Measurements from ENCODE around the gene GPBAR1. TPM values are rescaled to one million over a fixed set of nuclear protein-coding genes. Genes with fewer than 3 reads are reported as not detected.

Gene GPBAR1
- total and polyA plus RNA-seq, 12 donors = 0.36 to 3.7 (median 1.5) TPM

GRCh38 chr2:218295029-218295428 is 34.2 kb downstream of the GPBAR1 start:
- DNase-seq = no peak
- TF ChIP-seq, protein P1, sequence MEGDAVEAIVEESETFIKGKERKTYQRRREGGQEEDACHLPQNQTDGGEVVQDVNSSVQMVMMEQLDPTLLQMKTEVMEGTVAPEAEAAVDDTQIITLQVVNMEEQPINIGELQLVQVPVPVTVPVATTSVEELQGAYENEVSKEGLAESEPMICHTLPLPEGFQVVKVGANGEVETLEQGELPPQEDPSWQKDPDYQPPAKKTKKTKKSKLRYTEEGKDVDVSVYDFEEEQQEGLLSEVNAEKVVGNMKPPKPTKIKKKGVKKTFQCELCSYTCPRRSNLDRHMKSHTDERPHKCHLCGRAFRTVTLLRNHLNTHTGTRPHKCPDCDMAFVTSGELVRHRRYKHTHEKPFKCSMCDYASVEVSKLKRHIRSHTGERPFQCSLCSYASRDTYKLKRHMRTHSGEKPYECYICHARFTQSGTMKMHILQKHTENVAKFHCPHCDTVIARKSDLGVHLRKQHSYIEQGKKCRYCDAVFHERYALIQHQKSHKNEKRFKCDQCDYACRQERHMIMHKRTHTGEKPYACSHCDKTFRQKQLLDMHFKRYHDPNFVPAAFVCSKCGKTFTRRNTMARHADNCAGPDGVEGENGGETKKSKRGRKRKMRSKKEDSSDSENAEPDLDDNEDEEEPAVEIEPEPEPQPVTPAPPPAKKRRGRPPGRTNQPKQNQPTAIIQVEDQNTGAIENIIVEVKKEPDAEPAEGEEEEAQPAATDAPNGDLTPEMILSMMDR (IDR thresholded peaks at IDR 0.05) = no peak
- H3K4me1 ChIP-seq = peaks cover 10 to 45% (median 23%) of the 10 kb centered on the region in 9 donors
- ATAC-seq = no peak
- H3K36me3 ChIP-seq = no peaks in the 10 kb centered on the region
- 56 to 61% methylated on average over 7 of the region's 7 CpGs for WGBS, 2 donors
- no peaks in the 10 kb centered on the region for H3K27me3 ChIP-seq
- H3K9me3 ChIP-seq = no peaks in the 10 kb centered on the region
- no peak overlapping the region for H3K4me3 ChIP-seq
- intact Hi-C loops (cut with DNase I) = loop anchor here in 4 of 10 donors (10.0 kb wide), 3 partner anchors 100 to 270 kb away; partner anchors contain the start of genes CNOT9 (in 1 of the 4), CTDSP1 (in 1 of the 4) and USP37 (in 1 of the 4)
- peak overlapping the region in 2 of 10 donors; percentile 27 to 46 for H3K27ac ChIP-seq

DNA sequence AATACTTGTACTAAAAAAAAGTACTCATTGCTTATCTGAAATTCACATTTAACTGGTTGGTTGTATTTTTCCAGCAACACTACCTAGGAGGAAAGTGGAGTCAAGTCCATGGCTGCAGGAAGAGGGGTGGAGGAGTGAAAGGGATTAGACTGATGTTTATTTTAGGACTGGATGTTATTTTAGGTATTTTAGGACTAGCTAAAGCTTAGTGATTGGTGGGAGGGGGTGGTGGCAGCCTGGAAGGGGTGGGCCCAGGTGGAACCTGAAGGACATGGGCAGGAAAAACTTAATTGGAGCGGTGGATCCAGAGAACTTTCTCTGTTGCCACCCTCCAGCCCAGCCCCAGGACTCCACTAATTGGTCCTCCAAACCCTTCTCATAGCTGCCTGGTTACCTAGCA is 35.4 kb downstream of the GPBAR1 start:
- intact Hi-C loops (cut with DNase I) = loop anchor here in 4 of 10 donors (10.0 kb wide), 3 partner anchors 99 to 269 kb away; partner anchors contain the start of genes CNOT9 (in 1 of the 4), CTDSP1 (in 1 of the 4) and USP37 (in 1 of the 4)
- Histone ChIP-seq H3K27ac (no peak overlapping the region), H3K36me3 (no peaks in the 10 kb centered on the region), H3K4me3 (no peak overlapping the region), H3K27me3 (no peaks in the 10 kb centered on the region), H3K4me1 (peaks cover 0 to 33% (median 12%) of the 10 kb centered on the region in 9 donors), H3K9me3 (no peaks in the 10 kb centered on the region)
- ATAC-seq = no peak
- TF ChIP-seq, protein P1 (IDR thresholded peaks at IDR 0.05) = no peak
- WGBS, 2 donors = 93 to 100% methylated on average over 1 of the region's 1 CpG
- DNase-seq = no peak

- no peaks in the 10 kb centered on the region for H3K36me3 ChIP-seq
- TF ChIP-seq, protein P1 (IDR thresholded peaks at IDR 0.05) = no peak
- peaks cover 0 to 32% (median 9%) of the 10 kb centered on the region in 9 donors for H3K4me1 ChIP-seq
- H3K27me3 ChIP-seq = no peaks in the 10 kb centered on the region
- 89 to 90% methylated on average over 7 of the region's 7 CpGs for WGBS, 2 donors
- no peak for DNase-seq
- no peaks in the 10 kb centered on the region for H3K9me3 ChIP-seq
- no peak overlapping the region for H3K4me3 ChIP-seq
- ATAC-seq = no peak
- H3K27ac ChIP-seq = no peak overlapping the region
- intact Hi-C loops (cut with DNase I) = loop anchor here in 4 of 10 donors (10.0 kb wide), 3 partner anchors 98 to 268 kb away; partner anchors contain the start of genes CNOT9 (in 1 of the 4), CTDSP1 (in 1 of the 4) and USP37 (in 1 of the 4)
Observed at GRCh38 chr2:218296847-218297246, 36.0 kb downstream of the GPBAR1 start.

DNA sequence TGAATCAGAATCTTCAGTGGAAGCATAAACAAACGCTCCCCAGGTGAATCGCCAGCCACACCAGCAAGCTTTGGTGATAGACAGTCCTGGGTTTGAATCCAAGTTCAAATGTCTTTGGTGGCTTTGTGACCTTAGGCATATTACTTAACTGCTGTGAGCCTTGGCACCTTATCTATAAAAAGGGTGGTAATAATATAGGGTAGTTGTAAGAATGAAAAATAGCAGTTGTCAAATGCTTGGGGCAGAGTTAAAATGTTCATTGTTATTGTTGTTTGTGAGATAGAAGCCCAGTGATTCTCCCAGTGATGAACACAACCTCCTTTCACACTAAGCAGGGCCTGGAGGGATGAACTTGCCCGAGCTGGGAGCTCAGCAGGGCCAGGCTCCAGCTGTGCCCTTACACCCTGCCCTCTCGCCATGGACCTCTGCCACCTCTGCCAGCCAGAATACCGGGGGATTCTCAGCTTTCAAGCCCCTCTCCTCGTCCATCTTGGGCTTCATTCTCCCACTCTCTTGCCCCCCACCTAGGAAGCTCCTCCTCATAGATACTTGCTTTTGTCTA is 37.6 kb downstream of the GPBAR1 start:
- Histone ChIP-seq H3K27ac (no peak overlapping the region), H3K9me3 (no peaks in the 10 kb centered on the region), H3K4me1 (peaks cover 0 to 23% (median 5%) of the 10 kb centered on the region in 9 donors), H3K4me3 (no peak overlapping the region), H3K27me3 (no peaks in the 10 kb centered on the region), H3K36me3 (no peaks in the 10 kb centered on the region)
- intact Hi-C loops (cut with DNase I) = loop anchor here in 4 of 10 donors (10.0 kb wide), 3 partner anchors 96 to 266 kb away; partner anchors contain the start of genes CNOT9 (in 1 of the 4), CTDSP1 (in 1 of the 4) and USP37 (in 1 of the 4)
- TF ChIP-seq, protein P1 (IDR thresholded peaks at IDR 0.05) = no peak
- DNase-seq (no peak), ATAC-seq (no peak)
- WGBS, 2 donors = 82 to 85% methylated on average over 6 of the region's 6 CpGs
